ENCODE results near the gene ARL6IP4.

The ARL6IP4 gene

GRCh38 chr12:122974892-122975789 lies 5.3 kb upstream of the ARL6IP4 start, which contains the start of gene OGFOD2:
Gene OGFOD2 (plus strand): TSS chr12:122975244. CDS start chr12:122975252, 8 bp downstream.
- peak; percentile 71 for DNase-seq (ENCODE audit: low read depth)
- H3K4me3 ChIP-seq (ENCODE audit: low read depth, low read length): peak within 1 kb of the TSS; percentile 77
- TF ChIP-seq, protein P1, sequence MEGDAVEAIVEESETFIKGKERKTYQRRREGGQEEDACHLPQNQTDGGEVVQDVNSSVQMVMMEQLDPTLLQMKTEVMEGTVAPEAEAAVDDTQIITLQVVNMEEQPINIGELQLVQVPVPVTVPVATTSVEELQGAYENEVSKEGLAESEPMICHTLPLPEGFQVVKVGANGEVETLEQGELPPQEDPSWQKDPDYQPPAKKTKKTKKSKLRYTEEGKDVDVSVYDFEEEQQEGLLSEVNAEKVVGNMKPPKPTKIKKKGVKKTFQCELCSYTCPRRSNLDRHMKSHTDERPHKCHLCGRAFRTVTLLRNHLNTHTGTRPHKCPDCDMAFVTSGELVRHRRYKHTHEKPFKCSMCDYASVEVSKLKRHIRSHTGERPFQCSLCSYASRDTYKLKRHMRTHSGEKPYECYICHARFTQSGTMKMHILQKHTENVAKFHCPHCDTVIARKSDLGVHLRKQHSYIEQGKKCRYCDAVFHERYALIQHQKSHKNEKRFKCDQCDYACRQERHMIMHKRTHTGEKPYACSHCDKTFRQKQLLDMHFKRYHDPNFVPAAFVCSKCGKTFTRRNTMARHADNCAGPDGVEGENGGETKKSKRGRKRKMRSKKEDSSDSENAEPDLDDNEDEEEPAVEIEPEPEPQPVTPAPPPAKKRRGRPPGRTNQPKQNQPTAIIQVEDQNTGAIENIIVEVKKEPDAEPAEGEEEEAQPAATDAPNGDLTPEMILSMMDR (IDR thresholded peaks at IDR 0.05; ENCODE audit: control insufficient read depth, extremely low read depth, insufficient read depth): no peak

DNA sequence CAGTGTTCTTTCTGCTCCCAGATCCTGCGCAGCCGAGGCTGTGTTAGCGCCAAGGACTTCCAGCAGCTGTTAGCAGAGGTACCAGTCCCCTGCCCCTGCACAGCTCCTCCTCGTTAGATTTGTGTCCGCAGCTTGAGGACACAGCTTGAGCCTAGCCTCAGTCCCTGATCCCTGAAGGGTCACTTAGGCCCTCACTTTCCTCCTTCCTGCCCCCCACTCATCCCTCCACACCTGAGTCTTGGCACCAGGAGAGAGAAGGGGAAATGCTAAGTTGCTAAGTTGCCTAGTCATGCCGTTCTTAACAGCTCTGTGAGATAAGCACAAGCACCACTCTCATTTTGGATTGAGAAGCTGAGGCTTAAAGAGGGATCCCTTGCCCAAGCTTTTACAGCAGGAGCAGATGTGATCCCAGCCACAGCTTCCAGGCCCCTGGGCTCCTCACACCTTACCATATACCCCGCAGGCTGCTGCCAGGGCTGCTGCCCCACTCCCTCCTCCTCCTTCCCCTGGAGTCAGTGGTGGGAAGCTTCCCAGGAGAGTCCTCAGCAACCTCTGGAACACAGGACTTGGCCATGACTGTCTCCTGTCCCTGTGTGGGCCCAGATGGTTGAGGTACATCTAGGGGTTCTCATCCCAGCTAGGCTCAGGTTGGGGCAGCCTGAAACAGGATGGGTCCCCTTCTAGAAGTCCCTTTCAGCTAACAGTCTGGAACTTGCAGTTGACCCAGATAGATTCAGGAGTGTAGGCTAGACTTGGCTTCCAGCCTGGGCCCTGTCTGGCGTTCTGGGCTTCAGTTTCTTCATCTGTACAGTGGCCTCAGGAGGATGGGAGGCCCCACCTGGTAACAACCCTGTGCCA lies 4.5 kb upstream of the ARL6IP4 start:
- H3K4me3 ChIP-seq (ENCODE audit: low read depth, low read length): peak overlapping the region; percentile 77
- no peak for DNase-seq (ENCODE audit: low read depth)
- TF ChIP-seq, protein P1 (IDR thresholded peaks at IDR 0.05; ENCODE audit: control insufficient read depth, extremely low read depth, insufficient read depth): no peak

- DNase-seq (ENCODE audit: low read depth): no peak
- H3K4me3 ChIP-seq (ENCODE audit: low read depth, low read length): peak overlapping the region; percentile 77
- TF ChIP-seq, protein P1 (IDR thresholded peaks at IDR 0.05; ENCODE audit: control insufficient read depth, extremely low read depth, insufficient read depth): no peak
These were observed 3.9 kb upstream of the ARL6IP4 start for GRCh38 chr12:122976648-122976975.

GRCh38 chr12:122977153-122977552 lies 3.3 kb upstream of the ARL6IP4 start:
- DNase-seq (ENCODE audit: low read depth): no peak
- TF ChIP-seq, protein P1 (IDR thresholded peaks at IDR 0.05; ENCODE audit: control insufficient read depth, extremely low read depth, insufficient read depth): no peak
- H3K4me3 ChIP-seq (ENCODE audit: low read depth, low read length): no peak overlapping the region

DNA sequence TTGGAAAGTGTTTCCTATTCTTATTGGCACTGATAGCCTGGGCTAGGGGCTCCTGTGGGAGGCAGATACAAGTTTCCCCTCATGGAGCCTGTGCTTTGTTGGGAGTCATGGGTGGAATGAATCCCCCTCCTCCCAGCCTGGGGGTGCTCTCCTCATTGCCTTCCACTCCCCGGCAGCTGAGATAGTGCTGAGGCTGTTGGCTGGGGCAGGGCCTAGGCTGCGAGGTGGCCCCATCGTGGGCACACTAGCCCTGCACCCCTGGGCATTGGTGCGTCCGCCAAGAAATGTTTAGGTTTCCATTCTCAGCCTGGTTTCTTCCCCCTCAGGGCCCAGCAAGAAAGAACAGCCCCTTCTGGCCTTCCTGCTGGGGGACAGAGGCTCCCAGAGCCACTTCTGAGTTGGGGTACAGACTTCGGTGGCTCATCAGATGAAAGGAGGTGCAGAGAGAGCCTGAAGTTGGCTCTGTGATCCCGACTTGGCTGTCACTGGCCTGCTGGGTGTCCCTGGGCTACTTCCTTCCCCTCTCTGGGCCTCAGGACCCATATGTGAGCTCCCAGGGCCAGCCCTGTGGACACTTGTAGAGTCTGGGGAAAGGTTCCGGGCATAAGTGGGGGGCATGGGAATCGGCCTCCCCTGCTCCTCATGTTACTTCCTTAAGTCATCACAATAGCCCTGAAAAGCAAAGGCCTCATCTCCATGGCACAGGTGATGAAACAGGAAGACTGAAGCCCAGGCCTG lies 2.7 kb upstream of the ARL6IP4 start:
- no peak for DNase-seq (ENCODE audit: low read depth)
- TF ChIP-seq, protein P1 (IDR thresholded peaks at IDR 0.05; ENCODE audit: control insufficient read depth, extremely low read depth, insufficient read depth): no peak

DNA sequence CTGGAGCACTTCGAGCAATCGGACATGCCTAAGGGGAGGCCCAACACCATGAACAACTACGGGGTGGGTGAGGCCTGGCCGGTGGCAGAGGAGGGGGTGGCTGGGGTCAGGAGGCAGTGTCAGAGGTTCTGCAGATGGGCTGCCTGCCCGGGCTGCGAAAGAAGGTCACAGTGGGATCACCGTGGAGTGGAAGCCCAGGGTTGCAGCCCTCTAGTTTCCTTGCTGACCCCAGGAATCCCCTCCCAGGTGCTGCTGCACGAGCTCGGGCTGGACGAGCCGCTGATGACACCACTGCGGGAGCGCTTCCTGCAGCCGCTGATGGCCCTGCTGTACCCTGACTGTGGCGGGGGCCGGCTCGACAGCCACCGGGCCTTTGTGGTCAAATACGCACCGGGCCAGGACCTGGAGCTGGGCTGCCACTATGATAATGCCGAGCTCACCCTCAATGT lies 1.9 kb upstream of the ARL6IP4 start:
- no peak for DNase-seq (ENCODE audit: low read depth)
- TF ChIP-seq, protein P1 (IDR thresholded peaks at IDR 0.05; ENCODE audit: control insufficient read depth, extremely low read depth, insufficient read depth): no peak
- no peak overlapping the region for H3K4me3 ChIP-seq (ENCODE audit: low read depth, low read length)

More for the DNA sequence above, 2.7 kb upstream of the ARL6IP4 start:
- H3K4me3 ChIP-seq (ENCODE audit: low read depth, low read length): no peak overlapping the region

Measured in LNCaP clone FGC (cell line).